Measurements from ENCODE around the gene CSNK2A2.

CSNK2A2 gene

DNA sequence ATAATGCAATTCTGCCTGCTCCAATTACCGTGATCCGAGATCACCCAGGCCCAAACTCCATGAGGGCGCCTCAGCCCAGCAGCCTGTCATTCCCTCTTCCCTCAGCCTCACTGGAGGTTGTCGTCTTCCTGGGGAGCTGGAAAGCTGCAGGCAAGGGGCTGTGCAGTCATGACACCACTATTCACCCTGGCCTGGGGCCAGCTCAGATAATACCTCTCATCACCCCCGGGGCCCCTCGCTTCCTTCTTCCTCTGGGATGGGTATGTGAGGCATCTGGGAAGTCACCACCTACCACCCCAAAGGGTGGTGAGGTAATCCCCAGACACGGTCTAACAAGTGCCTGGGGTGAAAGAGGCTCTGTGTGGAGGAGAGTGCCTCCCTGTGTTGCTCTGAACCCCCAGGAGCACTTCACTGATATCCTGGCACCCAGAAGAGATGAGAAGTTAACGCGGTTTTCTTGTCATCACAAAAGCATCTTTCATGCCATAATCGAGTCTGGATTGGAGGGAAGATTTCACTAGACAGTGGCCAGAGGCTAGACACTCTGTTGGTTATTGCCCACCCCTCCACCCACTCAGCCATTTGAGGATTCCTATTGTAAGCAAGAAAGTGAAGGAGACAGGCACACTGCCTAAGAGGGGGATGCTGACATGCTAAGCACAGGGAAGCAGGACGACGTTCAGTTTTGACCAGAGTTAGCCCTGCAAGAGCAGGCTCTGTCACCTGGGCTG lies 87.2 kb downstream of the CSNK2A2 start:
- DNase-seq (ENCODE audit: low read depth in 2 of 2): no peak

GRCh38 chr16:58109881-58110280 lies 88.0 kb downstream of the CSNK2A2 start:
- DNase-seq (ENCODE audit: low read depth in 2 of 2): no peak

DNA sequence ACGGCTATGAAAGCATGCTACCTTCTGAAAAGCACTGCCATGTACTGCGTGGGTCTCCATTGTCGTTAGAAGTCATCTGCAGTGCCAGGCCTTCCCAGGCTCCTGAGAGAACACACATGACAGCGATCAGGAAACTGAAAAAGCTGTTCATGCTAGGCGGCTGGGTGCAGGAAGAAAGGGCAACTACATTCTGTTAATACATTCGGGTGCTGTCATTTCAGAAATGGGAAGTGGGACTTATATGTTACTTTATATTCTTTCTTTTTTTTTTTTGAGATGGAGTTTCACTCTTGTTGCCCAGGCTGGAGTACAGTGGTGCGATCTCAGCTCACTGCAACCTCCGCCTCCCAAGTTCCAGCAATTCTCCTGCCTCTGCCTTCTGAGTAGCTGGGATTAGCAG lies 88.6 kb downstream of the CSNK2A2 start:
- no peak for DNase-seq (ENCODE audit: low read depth in 2 of 2)
